Adrenal gland (tissue), 12 donors: Measurements from ENCODE around the gene E4F1. TPM values are rescaled to one million over a fixed set of nuclear protein-coding genes. Genes with fewer than 3 reads are reported as not detected.

ENCODE experiments used
- DNase-seq, 7 donors: peaks; one replicate each; pipeline ENCODE4 v3.0.0-alpha.2; 2019 to 2020
- H3K27ac ChIP-seq, 5 donors: fragments of 200-600 bp; sonication (generic) in 4 of 5; 1 replicate in 3 of 5; 2 replicates in 2 of 5; pipeline versions ENCODE4 v1.5.1 to v1.8.0; 2016 to 2020; ENCODE audit warnings: mild to moderate bottlenecking in 1 of 5
- H3K27me3 ChIP-seq: fragments of 200-600 bp; 2 replicates; pipeline ENCODE4 v1.8.0; 2021
- H3K36me3 ChIP-seq, 2 donors: fragments of 200-600 bp; replicated peaks in 1 of 2; 1 replicate in 1 of 2; 2 replicates in 1 of 2; pipeline versions ENCODE4 v1.5.1 to v1.8.0; 2018 to 2022
- H3K4me1 ChIP-seq, 2 donors: fragments of 200-600 bp; replicated peaks in 1 of 2; 1 replicate in 1 of 2; 2 replicates in 1 of 2; pipeline versions ENCODE4 v1.5.1 to v1.8.0; 2018 to 2021
- H3K4me3 ChIP-seq, 4 donors: fragments of 200-600 bp; sonication (generic) in 3 of 4; one replicate each; pipeline ENCODE4 v1.5.1; 2016 to 2018
- H3K9me3 ChIP-seq, 3 donors: fragments of 200-600 bp; sonication (generic) in 1 of 3; replicated peaks in 1 of 3; 1 replicate in 2 of 3; 2 replicates in 1 of 3; pipeline versions ENCODE4 v1.5.1 to v1.8.0; 2016 to 2021
- POLR2A ChIP-seq, 2 donors: fragments of 450-650 bp; IDR thresholded peaks; one replicate each; pipeline ENCODE4 v1.6.1; 2017; ENCODE audit warnings: antibody characterized with exemption in 2 of 2, mild to moderate bottlenecking in 2 of 2, moderate library complexity in 1 of 2
- WGBS, 4 donors: extraction: QIAGEN DNeasy Blood & Tissue Kit in 2 of 4; methylation state at CpG; one replicate each; pipeline versions ENCODE4 v1.1.5 to v1.1.7; 2013 to 2017; 5-methylcytosine and 5-hydroxymethylcytosine counted together
- intact Hi-C, 2 donors: fragments of 100-400 bp; cut with DNase I; formaldehyde crosslinking; loops; one replicate each; pipeline versions ENCODE4 v1.14.1 to v1.15.0; 2022 to 2023
- polyA plus RNA-seq, 3 donors: library from polyadenylated mRNA; stranded (reverse); fragments of 200-250 nt in 2 of 3; fragments of 350-450 nt in 1 of 3; fragmentation: Illumina TruSeq in 1 of 3; extraction: RNeasy Lipid Tissue Mini Kit (QIAGEN cat#74804) in 1 of 3; gene quantifications; one replicate each; pipeline ENCODE4 v1.2.3, GENCODE V29; 2013 to 2014
- total RNA-seq, 9 donors: library from RNA; depleted of rRNA in 4 of 9; stranded (reverse); fragments of >200 nt in 4 of 9; fragments of 120-200 nt in 1 of 9; fragmentation: NEBNext Ultra II Directional in 1 of 9; extraction: Animal tissue kit (Norgen Biotek cat#: 25700) in 1 of 9; gene quantifications; one replicate each; pipeline versions ENCODE4 v1.1.0 to v1.2.4, GENCODE V29; 2013 to 2023
- TF ChIP-seq, protein P1 (sequence below), 6 experiments: fragments of 450-650 bp in 4 of 6; fragments of 200-600 bp in 2 of 6; sonication (generic) in 1 of 6; IDR thresholded peaks; 1 replicate in 5 of 6; 2 replicates in 1 of 6; pipeline versions ENCODE4 v1.5.1 to v1.8.0; 2016 to 2021; ENCODE audit warnings: antibody characterized with exemption in 6 of 6, mild to moderate bottlenecking in 2 of 6, moderate library complexity in 1 of 6
- donor health status: healthy with polysubstance abuse.
- donor health status: Bipolar disorder and iron deficiency.
- donor health status: DM: yes; HTN: yes; CAD: no.
- donor health status: DM: no; HTN: no; CAD: no.
- donor health status: DM: no; HTN: no; CAD: no.
- donor health status: DM: yes; HTN: yes; CAD: no.

E4F1 gene
- total and polyA plus RNA-seq, 12 donors, result 2.9 to 121 (median 27.1) TPM

GRCh38 chr16:2188395-2188794 lies 35.0 kb upstream of the E4F1 start:
- Histone ChIP-seq H3K4me3 (no peak overlapping the region), H3K27me3 (no peaks in the 10 kb centered on the region), H3K9me3 (no peaks in the 10 kb centered on the region), H3K27ac (no peak overlapping the region), H3K4me1 (no peaks in the 10 kb centered on the region), H3K36me3 (no peaks in the 10 kb centered on the region)
- WGBS, 4 donors, result 85 to 96% (median 94%) methylated on average over 3 to 8 of the region's 8 CpGs
- no peak for DNase-seq
- TF ChIP-seq POLR2A (IDR thresholded peaks at IDR 0.05), result no peak
- TF ChIP-seq, protein P1, sequence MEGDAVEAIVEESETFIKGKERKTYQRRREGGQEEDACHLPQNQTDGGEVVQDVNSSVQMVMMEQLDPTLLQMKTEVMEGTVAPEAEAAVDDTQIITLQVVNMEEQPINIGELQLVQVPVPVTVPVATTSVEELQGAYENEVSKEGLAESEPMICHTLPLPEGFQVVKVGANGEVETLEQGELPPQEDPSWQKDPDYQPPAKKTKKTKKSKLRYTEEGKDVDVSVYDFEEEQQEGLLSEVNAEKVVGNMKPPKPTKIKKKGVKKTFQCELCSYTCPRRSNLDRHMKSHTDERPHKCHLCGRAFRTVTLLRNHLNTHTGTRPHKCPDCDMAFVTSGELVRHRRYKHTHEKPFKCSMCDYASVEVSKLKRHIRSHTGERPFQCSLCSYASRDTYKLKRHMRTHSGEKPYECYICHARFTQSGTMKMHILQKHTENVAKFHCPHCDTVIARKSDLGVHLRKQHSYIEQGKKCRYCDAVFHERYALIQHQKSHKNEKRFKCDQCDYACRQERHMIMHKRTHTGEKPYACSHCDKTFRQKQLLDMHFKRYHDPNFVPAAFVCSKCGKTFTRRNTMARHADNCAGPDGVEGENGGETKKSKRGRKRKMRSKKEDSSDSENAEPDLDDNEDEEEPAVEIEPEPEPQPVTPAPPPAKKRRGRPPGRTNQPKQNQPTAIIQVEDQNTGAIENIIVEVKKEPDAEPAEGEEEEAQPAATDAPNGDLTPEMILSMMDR (IDR thresholded peaks at IDR 0.05), result no peak
- intact Hi-C loops, result no loop called here

- Histone ChIP-seq H3K36me3 (no peaks in the 10 kb centered on the region), H3K4me3 (no peak overlapping the region), H3K9me3 (no peaks in the 10 kb centered on the region), H3K4me1 (no peaks in the 10 kb centered on the region), H3K27me3 (no peaks in the 10 kb centered on the region), H3K27ac (no peak overlapping the region)
- TF ChIP-seq, protein P1 (IDR thresholded peaks at IDR 0.05), result no peak
- TF ChIP-seq POLR2A (IDR thresholded peaks at IDR 0.05), result no peak
- no peak for DNase-seq
- 84 to 93% (median 85%) methylated on average over 13 to 25 of the region's 25 CpGs; no CpG with 5 or more reads in 1 of the 4 donors for WGBS, 4 donors
- intact Hi-C loops, result no loop called here
Measured at GRCh38 chr16:2189252-2189893, 34.0 kb upstream of the E4F1 start.

- Histone ChIP-seq H3K4me3 (no peak overlapping the region), H3K36me3 (no peaks in the 10 kb centered on the region), H3K9me3 (no peaks in the 10 kb centered on the region), H3K4me1 (no peaks in the 10 kb centered on the region), H3K27ac (no peak overlapping the region), H3K27me3 (peaks cover 5% of the 10 kb centered on the region)
- intact Hi-C loops, result no loop called here
- TF ChIP-seq, protein P1 (IDR thresholded peaks at IDR 0.05), result no peak
- no peak for TF ChIP-seq POLR2A (IDR thresholded peaks at IDR 0.05)
- DNase-seq, result no peak
- WGBS, 4 donors, result 66 to 76% (median 68%) methylated on average over 9 to 24 of the region's 24 CpGs
Measured at GRCh38 chr16:2190002-2190658, 33.3 kb upstream of the E4F1 start.

DNA sequence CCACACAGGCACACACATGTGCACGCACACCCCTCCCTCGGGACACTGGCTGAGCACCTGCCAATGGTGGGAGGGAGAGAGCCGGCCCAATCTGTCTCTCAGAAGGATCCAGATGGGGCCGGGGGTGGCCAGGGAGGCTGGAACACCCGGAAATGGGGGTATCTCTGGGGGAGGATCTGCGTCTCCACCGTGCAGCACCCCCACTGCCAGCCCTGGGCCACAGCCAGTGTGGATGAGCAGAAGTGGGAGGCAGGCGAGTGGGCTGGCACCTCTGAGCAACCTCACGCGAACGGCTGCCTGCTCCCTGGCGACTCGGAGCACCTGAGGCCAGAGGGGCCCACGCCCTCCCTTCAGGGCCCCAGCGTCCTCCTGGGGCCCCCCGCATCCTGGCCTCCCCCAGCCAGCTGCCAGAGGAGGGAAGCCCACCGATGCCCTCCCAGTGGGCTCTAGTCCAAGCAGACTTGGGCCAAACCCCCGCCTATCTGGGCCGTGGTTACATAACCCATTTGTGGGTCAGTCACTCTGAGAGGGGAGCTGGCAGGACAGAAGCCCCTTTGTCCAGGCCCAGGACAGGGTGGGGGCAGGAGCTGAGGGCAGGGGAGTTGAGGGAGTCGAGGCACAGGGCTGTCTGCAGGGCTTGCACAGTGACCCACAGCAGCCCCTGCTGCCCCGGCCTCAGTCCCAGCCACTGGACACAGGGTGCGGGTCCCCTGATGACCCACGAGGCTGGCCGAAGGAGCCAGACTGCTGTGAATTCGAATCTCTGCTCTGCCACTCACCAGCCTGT lies 32.5 kb upstream of the E4F1 start:
- intact Hi-C loops, result no loop called here
- 65 to 85% (median 79%) methylated on average over 5 to 25 of the region's 25 CpGs for WGBS, 4 donors
- Histone ChIP-seq H3K27me3 (peaks cover 13% of the 10 kb centered on the region), H3K4me3 (no peak overlapping the region), H3K36me3 (no peaks in the 10 kb centered on the region), H3K9me3 (no peaks in the 10 kb centered on the region), H3K4me1 (peaks cover 0 to 6% of the 10 kb centered on the region in 2 donors), H3K27ac (no peak overlapping the region)
- no peak for DNase-seq
- TF ChIP-seq, protein P1 (IDR thresholded peaks at IDR 0.05), result no peak
- no peak for TF ChIP-seq POLR2A (IDR thresholded peaks at IDR 0.05)
